ENCODE results near the gene LRRC34. TPM values are rescaled to one million over a fixed set of nuclear protein-coding genes. Genes with fewer than 3 reads are reported as not detected.

The LRRC34 gene
- total and polyA plus RNA-seq, 9 of the 15 experiments (the other 6 are each of a cell fraction or from before 2014, with no cell fraction given): 0.17 to 0.30 TPM; not detected in 7

DNA sequence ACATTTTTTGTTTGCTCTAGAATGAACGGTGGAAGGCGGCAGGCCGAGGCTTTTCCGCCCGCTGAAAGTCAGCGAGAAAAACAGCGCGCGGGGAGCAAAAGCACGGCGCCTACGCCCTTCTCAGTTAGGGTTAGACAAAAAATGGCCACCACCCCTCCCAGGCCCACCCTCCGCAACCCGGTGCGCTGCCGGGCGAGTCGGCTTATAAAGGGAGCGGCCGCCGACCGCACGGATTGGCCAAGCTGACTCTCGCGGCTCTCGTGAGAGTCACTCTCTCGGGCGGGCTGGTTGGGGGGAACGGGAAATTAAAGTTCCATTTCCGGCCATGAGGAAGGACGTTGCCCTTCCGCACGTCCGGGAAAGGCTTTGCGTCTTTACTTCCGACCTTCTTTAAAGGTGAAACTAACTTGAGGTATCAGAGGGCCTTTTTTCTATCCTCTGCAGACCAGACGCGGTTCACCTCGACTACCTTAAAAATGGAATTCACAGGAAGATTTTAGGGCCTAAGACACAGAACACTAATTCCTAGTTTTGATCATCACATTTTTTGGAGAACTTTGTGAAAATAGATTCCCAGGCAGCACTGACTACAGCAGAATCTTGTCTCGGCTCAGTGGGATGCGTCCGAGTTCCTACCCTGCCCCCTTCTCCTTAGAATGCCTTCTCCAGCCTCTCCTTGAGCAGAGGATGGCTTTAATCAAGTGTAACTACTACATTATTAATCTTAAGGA lies 47.7 kb downstream of the LRRC34 start, which contains the start of gene TERC (continued):
- TF ChIP-seq ZNF592 (IDR thresholded peaks at IDR 0.05) (no peak), ZNF431 (CRISPR knock-in tag; IDR thresholded peaks at IDR 0.05) (no peak), OTX1 (CRISPR knock-in tag; IDR thresholded peaks at IDR 0.05) (peak; percentile 86; the same call in 1 of the 2 replicates), ZNF696 (CRISPR knock-in tag; conservative IDR thresholded peaks at IDR 0.05) (0 out of 2 replicates have a peak, but pooled peaks have one; percentile 57), C11orf30 (IDR thresholded peaks at IDR 0.05; ENCODE audit: low read depth) (no peak), ZBTB2 (IDR thresholded peaks at IDR 0.05) (no peak), SMAD1 (IDR thresholded peaks at IDR 0.05; ENCODE audit: low read depth, low read length, partially characterized antibody) (peak; percentile 65), CEBPB (tag; IDR thresholded peaks at IDR 0.05) (no peak), ZNF24 (IDR thresholded peaks at IDR 0.05) (no peak)
- TF ChIP-seq, protein P1, sequence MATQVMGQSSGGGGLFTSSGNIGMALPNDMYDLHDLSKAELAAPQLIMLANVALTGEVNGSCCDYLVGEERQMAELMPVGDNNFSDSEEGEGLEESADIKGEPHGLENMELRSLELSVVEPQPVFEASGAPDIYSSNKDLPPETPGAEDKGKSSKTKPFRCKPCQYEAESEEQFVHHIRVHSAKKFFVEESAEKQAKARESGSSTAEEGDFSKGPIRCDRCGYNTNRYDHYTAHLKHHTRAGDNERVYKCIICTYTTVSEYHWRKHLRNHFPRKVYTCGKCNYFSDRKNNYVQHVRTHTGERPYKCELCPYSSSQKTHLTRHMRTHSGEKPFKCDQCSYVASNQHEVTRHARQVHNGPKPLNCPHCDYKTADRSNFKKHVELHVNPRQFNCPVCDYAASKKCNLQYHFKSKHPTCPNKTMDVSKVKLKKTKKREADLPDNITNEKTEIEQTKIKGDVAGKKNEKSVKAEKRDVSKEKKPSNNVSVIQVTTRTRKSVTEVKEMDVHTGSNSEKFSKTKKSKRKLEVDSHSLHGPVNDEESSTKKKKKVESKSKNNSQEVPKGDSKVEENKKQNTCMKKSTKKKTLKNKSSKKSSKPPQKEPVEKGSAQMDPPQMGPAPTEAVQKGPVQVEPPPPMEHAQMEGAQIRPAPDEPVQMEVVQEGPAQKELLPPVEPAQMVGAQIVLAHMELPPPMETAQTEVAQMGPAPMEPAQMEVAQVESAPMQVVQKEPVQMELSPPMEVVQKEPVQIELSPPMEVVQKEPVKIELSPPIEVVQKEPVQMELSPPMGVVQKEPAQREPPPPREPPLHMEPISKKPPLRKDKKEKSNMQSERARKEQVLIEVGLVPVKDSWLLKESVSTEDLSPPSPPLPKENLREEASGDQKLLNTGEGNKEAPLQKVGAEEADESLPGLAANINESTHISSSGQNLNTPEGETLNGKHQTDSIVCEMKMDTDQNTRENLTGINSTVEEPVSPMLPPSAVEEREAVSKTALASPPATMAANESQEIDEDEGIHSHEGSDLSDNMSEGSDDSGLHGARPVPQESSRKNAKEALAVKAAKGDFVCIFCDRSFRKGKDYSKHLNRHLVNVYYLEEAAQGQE (IDR thresholded peaks at IDR 0.05; ENCODE audit: borderline replicate concordance): no peak
- TF ChIP-seq, protein P1 (CRISPR knock-in tag; IDR thresholded peaks at IDR 0.05; ENCODE audit: low read depth): no peak
